Stimulated activated CD4-positive, alpha-beta T cell treated with anti-CD3 and anti-CD28 coated beads, Interleukin-4, amount 100 ng/mL, for 4 hours (primary cell): ENCODE results near the gene HOXC10.

Experiments used
- DNase-seq, 2 experiments: peaks; one replicate each; pipeline ENCODE4 v3.0.0-alpha.2; 2020

Gene HOXC10

GRCh38 chr12:53977596-53978445 lies 7.1 kb upstream of the HOXC10 start:
- no peak for DNase-seq

DNA sequence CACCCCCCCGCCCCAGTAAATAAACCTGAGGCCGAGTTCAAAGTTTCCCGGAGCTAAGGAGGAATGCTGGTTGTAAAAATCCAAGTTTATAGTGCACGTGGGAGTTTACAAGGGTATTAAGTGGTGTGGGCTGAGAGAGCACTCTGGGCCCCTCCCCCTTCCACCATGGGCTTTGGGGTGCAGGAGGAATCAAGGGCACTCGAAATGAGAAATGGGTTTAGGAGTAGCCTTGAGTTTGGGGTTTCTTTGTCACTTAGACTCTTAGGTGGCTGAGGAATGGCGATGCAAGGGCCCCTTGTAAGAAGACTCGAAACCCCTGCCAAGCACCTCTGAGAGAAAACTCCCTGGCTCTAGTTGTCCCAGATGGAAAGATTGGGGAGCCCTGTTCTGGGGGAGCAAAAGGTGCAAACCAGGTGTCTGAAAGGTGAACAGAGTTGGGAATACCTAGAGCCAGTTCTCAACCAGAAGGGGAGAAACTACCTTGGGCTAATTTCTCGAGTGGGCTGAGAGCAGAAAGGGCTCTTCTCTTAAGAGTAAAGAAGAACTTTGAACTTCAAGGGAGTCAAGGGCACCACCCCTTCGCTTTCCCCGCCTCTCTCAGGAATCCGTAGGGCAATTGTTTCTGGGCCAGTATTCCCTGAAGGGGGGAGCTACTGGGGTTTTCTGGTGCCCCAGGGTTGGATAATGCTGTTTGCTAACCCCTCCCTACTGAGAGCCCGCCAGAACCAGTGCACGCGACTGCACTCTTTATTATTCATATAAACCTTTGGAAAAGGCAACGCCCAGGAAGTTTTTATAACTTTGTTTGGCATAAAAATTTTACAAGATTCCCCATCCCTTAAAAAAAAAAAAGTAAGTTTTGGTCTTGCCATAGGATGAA lies 6.2 kb upstream of the HOXC10 start:
- DNase-seq, result no peak

DNA sequence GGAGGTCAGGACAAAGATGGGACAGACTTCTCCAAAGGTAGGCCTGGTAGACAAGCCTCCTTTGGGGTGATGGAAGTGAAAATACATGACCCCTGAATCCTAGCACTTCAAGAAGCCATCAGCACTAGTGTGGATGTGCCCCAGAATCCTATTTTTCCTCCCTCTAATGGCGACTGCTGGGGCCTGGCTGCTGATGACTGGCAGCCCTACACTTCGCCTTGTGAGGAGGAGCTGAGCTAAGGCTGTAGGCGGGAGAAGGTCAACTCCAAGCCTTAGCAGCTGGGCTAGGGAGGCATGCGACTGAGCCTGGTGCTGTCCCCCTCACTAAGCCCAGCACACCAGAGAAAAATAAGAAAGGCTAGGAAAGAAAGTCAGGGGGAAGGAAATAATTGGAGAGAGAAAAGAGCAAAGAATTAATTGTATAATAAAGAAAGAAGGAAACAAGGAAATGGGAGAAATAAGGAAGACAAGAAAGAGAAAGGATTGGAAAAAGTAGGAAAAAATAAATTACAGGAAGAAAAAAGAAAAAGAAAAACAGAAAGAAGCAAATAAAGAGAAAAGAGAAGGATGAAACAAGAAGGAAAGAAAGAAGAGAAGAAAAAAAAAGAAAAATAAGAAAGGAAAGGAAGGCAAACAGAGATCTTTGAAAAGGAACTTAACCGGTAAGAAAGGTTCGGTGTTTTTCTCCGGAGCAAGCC lies 4.7 kb upstream of the HOXC10 start:
- no peak for DNase-seq

DNA sequence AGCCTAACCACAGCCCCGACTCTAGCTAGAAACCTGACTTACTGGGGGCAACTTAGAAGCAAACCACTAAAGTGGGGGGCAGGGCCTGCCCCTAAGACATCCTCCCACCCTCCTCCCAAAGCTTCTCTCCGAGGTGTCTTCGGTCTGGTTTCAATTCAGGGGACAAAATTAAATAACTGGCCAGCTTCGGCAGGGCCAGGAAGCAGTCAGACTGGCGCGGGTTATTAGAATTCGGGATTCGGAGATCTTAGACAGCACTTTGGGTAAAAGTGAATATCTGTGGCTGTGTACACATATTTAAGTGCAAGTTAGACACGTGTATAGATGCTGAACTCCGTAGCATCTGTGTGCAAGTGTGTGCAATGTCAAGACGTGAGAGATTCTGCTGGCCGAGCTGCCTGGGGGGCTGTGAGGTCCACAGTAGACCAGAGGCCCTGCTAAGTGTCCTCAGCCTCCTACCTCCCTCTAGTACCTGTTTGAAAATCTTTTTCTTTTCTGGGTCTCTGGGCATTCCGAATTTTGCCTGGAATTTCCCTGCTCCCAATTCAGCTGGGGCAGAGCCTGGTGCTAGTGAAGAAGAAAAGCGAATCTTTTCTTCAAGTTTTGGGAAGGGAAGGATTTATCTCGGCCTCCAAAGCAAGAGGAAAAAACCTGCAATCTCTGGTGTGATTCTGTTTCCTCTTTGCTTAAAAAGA lies 4.0 kb upstream of the HOXC10 start:
- no peak for DNase-seq

DNA sequence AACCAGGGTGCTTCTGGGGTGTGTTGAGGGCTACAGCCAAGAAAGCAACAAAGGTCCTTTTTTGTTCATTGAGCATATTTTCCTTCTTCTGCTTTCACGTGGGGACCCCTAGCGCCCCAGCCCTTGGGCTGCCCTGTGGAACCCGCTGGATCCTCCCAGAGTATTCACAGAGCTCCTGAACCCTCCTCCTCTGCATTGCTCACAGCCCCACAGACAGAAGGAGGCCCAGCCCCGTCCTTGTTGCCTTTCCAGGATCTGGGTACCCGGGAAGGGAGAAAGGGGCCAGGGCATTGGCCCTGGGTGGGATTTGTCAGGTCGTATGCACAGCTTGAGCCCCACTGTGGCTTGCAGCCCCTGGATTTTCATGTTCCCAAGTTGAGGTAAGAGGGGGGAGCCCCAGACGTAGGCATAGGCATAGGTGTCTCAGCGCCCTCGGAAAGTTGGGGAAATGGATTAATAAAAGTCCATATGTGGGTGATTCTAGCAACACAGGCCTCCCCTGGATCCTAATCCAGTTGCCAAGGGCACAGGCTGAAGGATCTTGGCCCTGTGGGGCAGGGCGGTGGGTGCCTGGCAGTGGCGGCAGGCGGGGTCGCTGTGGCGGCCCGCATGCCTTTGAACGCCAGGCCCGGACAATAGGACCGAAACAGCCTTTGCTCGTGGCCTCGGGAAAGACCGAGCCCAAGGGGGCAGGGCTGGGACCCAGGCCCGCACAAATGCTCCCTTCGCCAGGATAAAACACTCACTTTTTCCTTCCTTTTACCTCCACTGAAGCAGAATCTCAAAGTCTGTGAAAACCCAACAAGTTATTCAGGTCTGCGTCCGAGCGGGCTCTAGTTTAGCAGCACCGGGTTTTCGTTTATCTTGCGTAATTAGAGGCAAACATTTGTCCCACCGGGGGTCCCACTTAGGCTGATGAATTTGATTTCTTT lies 3.0 kb upstream of the HOXC10 start:
- no peak for DNase-seq

DNA sequence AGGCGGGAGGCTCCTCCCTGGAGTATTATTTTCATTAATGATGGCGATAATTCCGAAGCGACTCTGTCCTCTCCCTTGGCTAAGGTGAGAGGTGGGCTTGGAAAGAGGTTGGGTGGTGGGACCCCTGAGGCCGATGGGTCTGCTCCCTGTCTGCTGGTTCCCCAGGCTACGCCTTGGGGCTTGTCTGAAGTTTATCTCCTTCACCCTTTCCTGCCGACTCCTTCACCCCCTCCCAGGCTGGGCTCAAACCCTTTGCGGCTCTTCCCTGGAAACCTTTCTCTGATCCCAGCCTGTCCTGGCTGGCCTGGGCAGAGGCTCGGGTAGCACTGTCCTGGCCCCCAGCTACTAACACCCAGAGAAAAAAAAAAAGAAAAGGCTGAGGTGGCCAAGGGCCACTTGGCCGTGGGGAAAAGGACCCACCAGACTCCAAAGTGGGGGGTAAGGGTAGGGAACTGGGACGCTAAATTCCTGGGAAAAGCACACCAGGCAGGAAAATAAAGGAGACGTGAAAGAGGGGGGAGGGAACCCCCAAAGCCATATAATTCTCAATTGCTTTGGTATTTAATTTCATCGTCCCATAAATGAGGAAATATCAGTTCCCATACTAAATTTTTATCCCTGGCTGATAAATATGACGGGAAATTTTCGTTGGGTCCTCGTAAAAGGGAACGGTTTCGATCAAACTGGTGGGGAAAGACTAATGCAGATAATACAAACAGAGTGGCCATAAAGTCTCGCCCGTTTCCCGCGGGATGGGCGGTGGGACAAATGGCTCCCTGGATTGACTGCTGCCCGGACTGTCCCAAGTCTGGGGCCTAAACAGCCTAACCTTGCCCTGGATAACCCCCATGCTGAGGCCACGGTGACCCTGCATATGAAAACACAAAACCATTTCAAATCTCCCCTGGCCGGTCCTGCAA lies 2.0 kb upstream of the HOXC10 start:
- DNase-seq, result no peak

- no peak for DNase-seq
These were observed 1.4 kb upstream of the HOXC10 start for GRCh38 chr12:53983568-53983949.

DNA sequence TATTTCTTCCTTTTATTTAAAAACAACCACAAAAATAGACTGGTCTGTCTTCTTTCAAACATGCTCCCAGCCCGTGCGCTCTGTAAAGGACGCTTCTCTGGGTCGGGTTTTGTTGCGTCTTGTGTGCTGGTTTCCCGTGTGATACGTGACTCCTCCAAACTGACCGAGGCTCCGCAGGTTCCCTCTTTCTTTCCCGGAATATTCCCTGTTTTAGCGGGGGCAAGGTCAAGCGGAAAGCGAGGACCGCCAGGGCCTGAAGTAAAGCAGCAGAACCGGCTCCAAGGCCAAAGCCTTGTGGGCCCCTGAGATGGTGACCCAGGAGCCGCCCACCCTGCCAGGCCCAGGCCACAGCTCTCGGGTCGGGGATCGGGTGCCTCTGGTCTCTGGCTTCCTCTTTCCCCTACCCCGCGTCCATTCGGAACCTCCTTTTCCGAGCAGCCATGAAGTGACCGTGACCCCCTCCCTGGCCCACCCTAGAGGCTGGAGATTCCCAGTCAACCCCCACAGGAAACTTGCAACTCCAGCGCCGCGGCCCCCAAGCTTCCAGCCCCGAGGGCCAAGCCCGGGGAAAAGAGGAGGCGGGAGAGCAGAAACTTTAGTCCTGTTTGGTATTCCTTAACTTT lies 885 bp upstream of the HOXC10 start:
- no peak for DNase-seq

GRCh38 chr12:53985692-53985993 lies 697 bp downstream of the HOXC10 start:
- no peak for DNase-seq

DNA sequence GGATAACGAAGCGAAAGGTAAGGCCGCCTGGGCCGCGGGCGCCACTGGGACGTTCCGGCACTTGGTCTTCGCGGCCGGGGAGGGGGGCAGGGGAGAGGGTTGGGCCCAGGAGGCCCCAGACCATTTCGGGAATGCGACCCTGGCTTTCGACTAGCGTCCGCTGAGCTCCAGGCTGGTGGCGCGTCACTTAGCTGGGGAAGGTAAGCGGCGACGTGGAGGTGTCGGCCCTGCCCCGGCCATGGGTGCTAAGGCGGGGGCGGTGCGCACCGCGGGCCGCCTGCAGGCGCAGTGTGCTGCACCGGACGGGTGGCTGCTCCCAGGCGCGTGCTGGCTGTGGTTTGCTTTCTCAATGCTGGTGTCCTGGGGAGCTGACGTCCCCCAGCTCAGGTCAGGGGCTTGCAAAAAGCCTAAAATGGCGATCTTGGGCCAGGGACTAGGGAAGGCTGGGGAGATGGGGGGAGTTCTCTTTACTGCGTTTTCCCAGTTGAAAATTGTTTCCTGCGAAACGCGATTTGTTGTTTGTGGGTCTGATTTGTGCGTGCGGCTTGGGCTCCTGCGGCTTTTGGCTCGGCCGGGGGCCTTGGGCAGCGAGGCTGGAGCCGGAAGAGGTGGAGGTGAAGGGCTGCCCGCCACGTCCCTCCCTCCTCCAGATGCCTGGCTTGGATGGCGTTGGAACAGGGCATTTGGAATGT lies 1.2 kb downstream of the HOXC10 start:
- DNase-seq, result no peak

DNA sequence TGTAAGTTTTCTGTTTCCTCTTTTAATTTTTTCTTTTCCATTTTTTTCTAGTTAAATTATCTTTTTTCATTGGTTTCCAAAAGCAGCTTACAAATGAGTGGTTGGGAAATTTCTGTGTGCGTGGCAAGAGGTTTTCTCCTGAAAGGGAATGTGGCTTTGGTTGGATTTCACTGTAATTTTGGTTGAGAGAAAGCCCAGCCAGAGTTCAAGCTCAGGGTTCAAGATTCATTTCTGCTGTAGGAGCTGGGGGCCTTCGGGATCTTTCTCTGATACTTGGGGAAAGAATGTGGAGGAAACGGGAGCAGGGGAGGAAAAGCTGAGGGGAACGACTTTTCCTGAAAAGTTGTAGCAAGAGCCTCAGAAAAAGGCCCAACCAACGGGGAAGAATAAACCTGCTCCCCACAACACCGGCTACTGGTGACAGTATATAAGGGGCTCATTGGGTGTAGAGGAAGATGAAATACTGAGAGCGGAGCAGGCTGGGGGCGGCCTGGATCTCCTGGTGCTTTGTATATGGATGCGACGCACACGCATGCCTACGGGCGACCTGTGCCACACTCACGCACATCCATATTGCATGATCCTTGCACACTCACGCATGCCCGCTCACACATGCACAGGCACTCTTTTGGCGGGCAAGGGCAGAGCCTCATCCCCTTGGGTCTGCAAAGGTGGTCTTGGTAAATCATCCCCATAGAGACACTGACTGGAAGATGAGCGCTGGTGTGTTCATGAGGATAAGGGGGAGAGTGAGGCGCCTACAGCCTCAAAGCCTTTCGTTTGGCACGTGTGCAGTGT lies 1.9 kb downstream of the HOXC10 start:
- no peak for DNase-seq

DNA sequence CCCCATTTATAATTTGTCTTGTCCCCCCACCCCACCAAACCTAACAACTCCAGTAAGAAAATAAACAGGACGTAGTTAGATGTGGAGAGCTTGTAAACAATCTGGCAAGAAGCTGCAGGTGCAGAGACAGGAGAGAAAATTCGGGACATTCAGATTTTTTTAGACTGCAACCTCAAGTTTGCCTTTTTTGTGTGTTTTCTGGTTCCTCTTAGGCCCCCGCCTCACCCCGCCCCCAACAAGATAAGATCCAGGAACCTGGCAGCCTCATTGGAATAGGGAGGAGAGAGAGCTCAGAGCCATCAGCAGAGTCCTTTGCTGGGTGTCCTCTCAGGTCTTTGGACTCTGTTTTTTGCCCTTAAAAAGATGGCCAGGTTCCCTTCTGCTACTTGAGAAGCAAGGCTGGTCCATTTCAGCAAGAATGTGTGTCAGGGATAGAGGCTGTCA lies 2.9 kb downstream of the HOXC10 start:
- DNase-seq, result no peak

- no peak for DNase-seq
These were observed 3.7 kb downstream of the HOXC10 start for GRCh38 chr12:53988541-53989226.

DNA sequence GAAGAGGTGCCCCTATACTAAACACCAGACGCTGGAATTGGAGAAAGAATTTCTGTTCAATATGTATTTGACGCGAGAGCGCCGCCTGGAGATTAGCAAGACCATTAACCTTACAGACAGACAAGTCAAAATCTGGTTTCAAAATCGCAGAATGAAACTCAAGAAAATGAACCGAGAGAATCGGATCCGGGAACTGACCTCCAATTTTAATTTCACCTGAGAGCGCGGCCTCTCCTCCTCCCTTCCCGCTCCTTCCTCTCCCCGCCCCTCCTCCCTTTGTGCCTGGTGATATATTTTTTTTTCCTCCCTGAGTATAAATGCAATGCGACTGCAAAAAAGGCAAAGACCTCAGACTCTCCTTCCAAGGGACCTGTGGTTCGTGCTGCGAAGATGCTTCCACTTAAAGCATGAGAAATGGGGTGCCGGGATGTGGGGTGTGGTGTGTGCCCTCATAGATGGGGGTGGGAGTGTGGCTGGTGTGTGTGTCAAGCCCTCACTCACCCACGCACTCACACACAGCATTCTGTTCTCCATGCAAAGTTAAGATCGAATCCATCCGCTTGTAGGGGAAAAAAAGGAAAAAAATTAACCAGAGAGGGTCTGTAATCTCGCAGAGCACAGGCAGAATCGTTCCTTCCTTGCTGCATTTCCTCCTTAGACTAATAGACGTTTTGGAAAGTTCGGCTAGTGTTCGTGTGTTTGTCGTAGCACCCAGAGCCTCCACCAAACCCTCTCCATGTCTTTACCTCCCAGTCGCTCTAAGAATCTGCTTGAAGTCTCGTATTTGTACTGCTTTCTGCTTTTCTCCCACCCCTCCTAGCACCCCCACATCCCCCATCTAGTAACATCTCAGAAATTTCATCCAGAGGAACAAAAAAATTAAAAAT lies 4.5 kb downstream of the HOXC10 start:
- DNase-seq, result no peak

DNA sequence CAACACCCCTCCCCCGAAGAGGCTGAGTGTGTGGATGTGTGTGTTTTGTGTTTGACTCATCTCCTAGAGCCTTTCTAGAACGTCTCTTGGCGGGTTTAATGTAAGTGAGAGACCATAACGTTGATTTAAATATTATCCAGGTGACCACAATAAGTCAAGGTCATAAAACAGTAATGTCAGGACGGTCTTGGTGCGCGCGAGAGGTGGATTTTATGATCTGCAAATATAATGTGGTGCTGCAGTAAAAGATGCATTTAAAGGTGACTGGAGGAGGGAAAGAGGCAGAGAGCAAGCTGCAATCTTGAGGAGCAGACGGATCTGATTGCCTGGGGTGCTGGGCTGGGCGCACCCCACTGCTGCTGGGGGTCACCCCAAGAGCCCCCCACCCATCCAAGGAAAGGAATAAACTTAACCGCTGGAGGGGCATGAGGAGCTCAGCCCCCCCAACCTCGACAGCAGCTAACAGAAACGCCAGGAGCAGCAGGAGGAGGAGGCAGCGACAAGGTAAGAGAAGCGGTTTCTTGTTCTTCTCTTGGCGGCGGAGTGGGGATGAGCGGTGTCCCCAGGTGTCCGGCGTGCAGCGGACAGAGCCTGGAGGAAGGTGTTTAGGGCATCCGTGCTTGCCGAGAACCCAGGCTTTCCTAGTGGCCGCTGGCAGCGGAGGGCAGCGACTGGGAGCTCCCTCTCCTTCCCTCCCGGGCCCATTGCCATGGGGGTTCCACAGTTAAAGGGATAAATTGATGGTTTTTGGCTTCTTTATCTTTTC lies 5.5 kb downstream of the HOXC10 start:
- DNase-seq, result no peak

- DNase-seq, result no peak
These were observed 6.1 kb downstream of the HOXC10 start for GRCh38 chr12:53991077-53991460.
